ENCODE results near the gene ARSH. TPM values are rescaled to one million over a fixed set of nuclear protein-coding genes. Genes with fewer than 3 reads are reported as not detected.
"Not testable (repeated sequence)": the region's sequence is repeated elsewhere in the genome, so short reads cannot be mapped to it uniquely, and the experiment has no call there.

The ARSH gene, protein sequence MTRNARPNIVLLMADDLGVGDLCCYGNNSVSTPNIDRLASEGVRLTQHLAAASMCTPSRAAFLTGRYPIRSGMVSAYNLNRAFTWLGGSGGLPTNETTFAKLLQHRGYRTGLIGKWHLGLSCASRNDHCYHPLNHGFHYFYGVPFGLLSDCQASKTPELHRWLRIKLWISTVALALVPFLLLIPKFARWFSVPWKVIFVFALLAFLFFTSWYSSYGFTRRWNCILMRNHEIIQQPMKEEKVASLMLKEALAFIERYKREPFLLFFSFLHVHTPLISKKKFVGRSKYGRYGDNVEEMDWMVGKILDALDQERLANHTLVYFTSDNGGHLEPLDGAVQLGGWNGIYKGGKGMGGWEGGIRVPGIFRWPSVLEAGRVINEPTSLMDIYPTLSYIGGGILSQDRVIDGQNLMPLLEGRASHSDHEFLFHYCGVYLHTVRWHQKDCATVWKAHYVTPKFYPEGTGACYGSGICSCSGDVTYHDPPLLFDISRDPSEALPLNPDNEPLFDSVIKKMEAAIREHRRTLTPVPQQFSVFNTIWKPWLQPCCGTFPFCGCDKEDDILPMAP
- total RNA-seq: not detected
- long read RNA-seq: 0 reads

- DNase-seq (no peak), ATAC-seq (no peak)
- intact Hi-C loops (cut with DNase I, micrococcal nuclease): no loop called here
Measured at GRCh38 chrX:3006495-3006894, at the start of gene ARSH. ARSH (plus strand) TSS chrX:3006546; CDS start chrX:3006613, 67 bp downstream.

GRCh38 chrX:2958199-2958598 lies 48.1 kb upstream of the ARSH start:
- DNase-seq (no peak), ATAC-seq (no peak)
- intact Hi-C loops (cut with DNase I, micrococcal nuclease): no loop called here

GRCh38 chrX:2960861-2961515 lies 45.4 kb upstream of the ARSH start:
- DNase-seq: no peak
- intact Hi-C loops (cut with DNase I, micrococcal nuclease): no loop called here
- ATAC-seq: no peak

DNA sequence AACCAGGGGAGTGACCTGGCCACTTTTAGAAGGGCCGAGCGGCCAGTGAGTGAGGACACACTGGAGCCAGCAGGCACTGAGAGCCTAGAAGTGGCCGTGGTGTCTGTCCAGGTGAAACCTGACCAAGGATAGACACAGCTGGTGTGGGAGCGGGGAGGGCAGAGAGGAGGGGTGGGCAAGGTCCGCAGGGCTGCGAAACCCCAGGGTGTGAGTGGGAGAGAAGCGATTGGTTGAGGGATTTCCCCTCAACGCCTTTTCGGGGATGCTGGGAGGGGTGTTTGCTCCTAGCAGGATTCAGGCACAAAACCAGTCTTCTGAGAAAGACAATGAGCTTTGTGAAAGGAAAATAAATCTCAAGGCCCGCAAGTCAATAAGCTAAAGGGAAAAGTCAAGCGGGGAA lies 44.0 kb upstream of the ARSH start:
- ATAC-seq (peak; percentile 38), DNase-seq (peak; percentile 36 to 43)
- intact Hi-C loops (cut with DNase I, micrococcal nuclease): no loop called here

GRCh38 chrX:2963449-2963848 lies 42.9 kb upstream of the ARSH start:
- intact Hi-C loops (cut with DNase I, micrococcal nuclease): not testable (repeated sequence)
- ATAC-seq (peak; percentile 17), DNase-seq (peak in 1 of 2 donors; percentile 9)

DNA sequence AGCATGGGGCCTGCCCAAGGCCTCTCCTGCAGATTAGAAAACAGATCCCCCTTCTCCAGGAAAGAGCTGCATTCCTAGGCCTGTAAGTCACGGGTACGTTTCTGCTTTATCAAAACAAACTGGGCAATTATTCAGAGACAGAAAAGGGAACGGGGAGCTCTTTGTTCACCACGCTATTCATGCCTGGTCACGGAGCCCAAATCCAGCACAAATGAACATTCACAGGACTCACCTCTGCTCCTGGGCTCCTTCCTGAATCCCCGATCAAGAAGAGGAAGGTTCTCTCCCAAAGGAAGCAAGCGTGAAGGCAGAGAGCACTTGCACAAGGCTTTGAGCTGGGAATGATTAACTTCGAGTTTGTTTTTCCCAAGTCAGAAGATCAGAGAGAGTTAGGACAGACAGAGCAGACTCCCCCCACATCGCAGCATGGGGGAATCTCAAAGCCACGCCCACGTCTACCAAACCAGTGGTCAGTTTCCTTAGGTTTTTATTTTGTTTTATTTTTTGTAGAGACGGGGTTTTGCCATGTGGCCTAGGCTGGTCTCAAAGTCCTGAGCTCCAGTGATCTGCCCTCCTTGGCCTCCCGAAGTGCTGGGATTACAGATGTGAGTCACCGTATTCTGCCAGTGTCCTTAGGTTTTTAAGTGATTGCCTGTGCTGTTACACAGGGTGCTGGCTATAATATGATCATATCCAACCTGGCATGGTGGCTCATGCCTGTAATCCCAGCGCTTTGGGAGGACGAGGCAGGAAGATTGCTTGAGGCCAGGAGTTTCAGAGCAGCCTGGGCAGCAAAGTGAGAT lies 42.2 kb upstream of the ARSH start:
- DNase-seq (peak; percentile 33 to 54), ATAC-seq (peak; percentile 71)
- intact Hi-C loops (cut with DNase I, micrococcal nuclease): not testable (repeated sequence)

GRCh38 chrX:2965965-2966364 lies 40.4 kb upstream of the ARSH start:
- peak; percentile 27 for ATAC-seq
- peak in 1 of 2 donors; percentile 49 for DNase-seq
- intact Hi-C loops (cut with DNase I, micrococcal nuclease): no loop called here

- ATAC-seq: peak; percentile 28
- DNase-seq: no peak
- intact Hi-C loops (cut with DNase I, micrococcal nuclease): no loop called here
Measured at GRCh38 chrX:2967012-2967411, 39.3 kb upstream of the ARSH start.

- intact Hi-C loops (cut with DNase I, micrococcal nuclease): no loop called here
- ATAC-seq (no peak), DNase-seq (peak in 1 of 2 donors; percentile 12)
Measured at GRCh38 chrX:2967584-2967983, 38.8 kb upstream of the ARSH start.

DNA sequence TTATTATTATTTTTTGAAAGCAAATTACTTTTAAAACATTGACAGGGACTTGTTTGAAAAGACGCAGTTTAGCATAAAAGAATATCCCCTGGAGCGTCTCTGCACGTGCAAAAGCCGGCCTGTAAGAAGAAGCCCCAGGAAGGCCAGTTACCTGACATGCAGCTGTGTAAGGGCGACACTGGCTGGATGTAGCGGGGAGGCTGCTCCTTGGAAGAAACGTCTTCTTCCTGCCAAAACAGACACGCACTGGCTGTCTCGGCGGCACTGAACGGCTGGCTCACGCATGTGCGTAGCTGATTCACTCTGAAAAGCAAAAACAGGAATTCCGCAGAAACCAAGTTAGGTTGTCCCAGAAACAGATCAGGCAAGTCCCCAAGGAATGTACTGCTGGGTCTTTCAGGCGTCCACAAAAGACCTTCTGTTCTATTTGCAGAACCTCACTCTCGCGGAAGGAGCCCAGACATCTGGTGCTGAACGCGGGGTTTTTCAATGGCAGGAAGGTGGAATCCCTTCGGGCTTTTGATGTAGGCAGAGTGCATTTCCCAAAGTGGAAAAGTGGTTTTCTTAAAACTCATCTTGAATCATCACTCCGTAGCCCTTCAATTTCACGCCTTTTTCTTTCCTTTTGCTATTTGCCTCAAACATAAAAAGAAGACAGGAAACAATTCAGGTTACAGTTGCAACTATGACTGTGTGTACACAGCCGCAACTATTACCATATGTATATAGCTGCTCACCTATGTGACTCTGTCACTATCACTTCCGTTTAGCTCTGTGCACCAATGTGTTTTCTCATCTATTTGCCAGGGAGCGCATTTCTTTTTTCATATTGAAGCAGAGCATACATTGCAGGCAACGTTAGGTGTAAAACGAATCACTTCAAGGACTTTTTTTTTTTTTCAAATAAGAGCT lies 38.1 kb upstream of the ARSH start:
- DNase-seq (peak in 1 of 2 donors; percentile 24), ATAC-seq (peak; percentile 58)
- intact Hi-C loops (cut with DNase I, micrococcal nuclease): no loop called here

DNA sequence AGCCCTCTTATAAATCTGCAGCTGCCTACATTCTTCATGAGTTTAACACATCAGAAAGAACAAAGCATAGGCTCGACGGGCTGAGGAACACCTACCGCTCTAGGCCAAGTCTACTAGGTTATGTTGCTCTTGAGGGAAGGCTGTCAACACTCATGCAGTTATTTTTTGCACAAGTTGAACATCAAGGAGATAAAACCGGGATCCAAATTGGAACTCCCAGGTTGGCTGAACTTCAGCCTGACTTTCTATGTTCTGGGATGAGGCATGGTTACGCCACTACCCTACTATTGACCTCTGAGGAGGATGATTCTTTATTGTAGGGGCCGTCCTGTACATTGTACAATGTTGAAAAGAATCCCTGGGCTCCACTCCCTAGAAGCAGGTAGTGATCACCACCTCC lies 37.3 kb upstream of the ARSH start:
- no peak for DNase-seq
- no peak for ATAC-seq
- intact Hi-C loops (cut with DNase I, micrococcal nuclease): no loop called here

- no peak for ATAC-seq
- intact Hi-C loops (cut with DNase I, micrococcal nuclease): no loop called here
- DNase-seq: no peak
Measured at GRCh38 chrX:2972391-2972790, 34.0 kb upstream of the ARSH start.

GRCh38 chrX:2974961-2975360 lies 31.4 kb upstream of the ARSH start:
- DNase-seq (no peak), ATAC-seq (no peak)
- intact Hi-C loops (cut with DNase I, micrococcal nuclease): no loop called here

DNA sequence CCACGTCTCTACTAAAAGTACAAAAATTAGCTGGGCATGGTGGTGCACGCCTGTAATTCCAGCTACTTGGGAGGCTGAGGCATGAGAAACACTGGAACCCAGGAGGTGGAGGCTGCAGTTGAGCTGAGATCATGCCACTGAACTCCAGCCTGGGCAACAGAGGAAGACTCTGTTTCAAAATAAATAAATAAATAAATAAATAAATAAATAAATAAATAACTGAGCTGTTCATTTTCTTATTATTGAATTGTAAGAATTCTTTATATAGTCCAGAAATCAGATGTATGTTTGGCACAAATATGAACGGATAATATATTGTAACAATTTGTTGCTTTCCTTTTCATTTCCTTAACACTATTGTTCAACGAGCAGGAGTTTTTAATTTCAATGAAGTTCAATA lies 27.7 kb upstream of the ARSH start:
- DNase-seq; intact Hi-C loops (cut with DNase I, micrococcal nuclease); ATAC-seq: not testable (repeated sequence)

- intact Hi-C loops (cut with DNase I, micrococcal nuclease): no loop called here
- ATAC-seq (no peak), DNase-seq (no peak)
Measured at GRCh38 chrX:2984342-2984741, 22.0 kb upstream of the ARSH start.

GRCh38 chrX:2989565-2989964 lies 16.8 kb upstream of the ARSH start:
- ATAC-seq: no peak

DNA sequence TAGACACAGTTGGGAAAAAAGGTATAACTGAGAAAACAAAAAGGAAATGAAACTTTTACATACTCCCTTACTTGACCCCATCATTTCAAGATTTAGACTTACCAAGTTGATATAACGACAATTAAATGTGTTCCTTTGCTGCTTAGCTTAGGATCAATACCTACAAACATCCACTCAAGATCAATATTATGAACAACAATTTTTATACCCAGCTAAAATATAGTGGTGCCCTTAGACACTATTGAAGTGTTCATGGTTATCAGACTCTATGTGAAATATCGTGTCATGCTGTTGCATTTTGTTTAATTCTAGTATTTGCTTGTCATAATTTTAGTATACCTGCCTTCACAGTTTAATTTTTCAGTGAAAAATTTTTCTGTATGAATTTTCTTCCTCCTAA lies 4.2 kb downstream of the ARSH start:
- intact Hi-C loops (cut with DNase I, micrococcal nuclease): no loop called here
- ATAC-seq (no peak), DNase-seq (no peak)

More at GRCh38 chrX:2989565-2989964, 16.8 kb upstream of the ARSH start:
- intact Hi-C loops (cut with DNase I, micrococcal nuclease): no loop called here
- DNase-seq: no peak

DNA sequence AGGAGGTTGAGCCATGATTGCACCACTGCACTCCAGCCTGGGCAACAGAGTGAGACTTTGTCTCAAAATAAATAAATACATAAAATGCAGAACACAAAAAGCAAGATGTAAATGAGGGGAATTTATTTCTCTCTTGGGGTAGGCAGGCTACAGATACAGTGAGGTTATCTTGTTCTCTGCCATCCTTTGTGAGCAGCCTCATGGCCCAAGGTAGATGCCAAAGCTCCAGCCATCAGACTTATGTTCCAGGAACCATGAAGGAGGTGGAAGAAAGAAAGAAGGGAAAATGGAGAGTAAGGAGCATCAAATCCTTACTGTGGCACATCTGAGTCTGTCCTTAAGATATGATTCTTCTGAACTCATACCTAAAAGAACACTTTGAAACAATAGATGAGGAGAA lies 11.1 kb downstream of the ARSH start:
- ATAC-seq: no peak
- intact Hi-C loops (cut with DNase I, micrococcal nuclease): no loop called here
- no peak for DNase-seq
